Dermis blood vessel endothelial cell (primary cell): ENCODE measurements around the gene NF2. TPM values are rescaled to one million over a fixed set of nuclear protein-coding genes. Genes with fewer than 3 reads are reported as not detected.

Experiments used
- total RNA-seq: library from RNA; depleted of rRNA; stranded (reverse); fragments of >200 nt; gene quantifications from 2 replicates; pipeline ENCODE4 v1.2.3, GENCODE V29; 2014

Gene NF2
- total RNA-seq, 1 donor from 2014 or later, result 66.4 TPM

Other genes with a start within 250 kb of the NF2 start
- 191 and 282 TPM in 2 replicates for gene AP1B1, start 215.1 kb upstream of the NF2 start, total RNA-seq
- not detected in 2 replicates for gene RFPL1, start 165.1 kb upstream of the NF2 start, total RNA-seq
- under 0.01 and 0.56 TPM in 2 replicates for gene NEFH, start 123.4 kb upstream of the NF2 start, total RNA-seq
- gene THOC5, start 49.9 kb upstream of the NF2 start, total RNA-seq, result 53.1 and 62.4 TPM in 2 replicates
- gene NIPSNAP1, start 22.5 kb upstream of the NF2 start, total RNA-seq, result 28.2 and 47.0 TPM in 2 replicates
- gene CABP7, start 116.4 kb downstream of the NF2 start, total RNA-seq, result not detected in 2 replicates
- gene ZMAT5, start 163.4 kb downstream of the NF2 start, total RNA-seq, result 21.5 and 23.5 TPM in 2 replicates
- gene UQCR10, start 163.7 kb downstream of the NF2 start, total RNA-seq, result 50.5 and 67.6 TPM in 2 replicates
- 24.2 and 33.5 TPM in 2 replicates for gene ASCC2, start 234.6 kb downstream of the NF2 start, total RNA-seq